A549 (cell line): Measurements from ENCODE around the gene FBXL7. TPM values are rescaled to one million over a fixed set of nuclear protein-coding genes. Genes with fewer than 3 reads are reported as not detected.

Source experiments
- ATAC-seq, 2 experiments: fragments of 200-7000 bp in 1 of 2; fragments of >200 bp in 1 of 2; cut with Nextera tagmentation in 1 of 2; cut with Tn5 transposase in 1 of 2; 3 replicates each; pipeline versions ENCODE4 v1.8.0 to v1.9.1; 2018 to 2020; ENCODE audit warnings: mild to moderate bottlenecking in 1 of 2, moderate library complexity in 1 of 2
- CTCF ChIA-PET: fragments of 300-600 bp; sonication (Branson Sonifier 250); formaldehyde crosslinking; extraction: SDS; loops from one replicate; lab custom pipeline; 2021; ENCODE audit warnings: antibody characterized with exemption, inconsistent platforms; lab: Yijun Ruan, JAX
- POLR2A ChIA-PET: fragments of 350-600 bp; formaldehyde crosslinking; extraction: SDS; loops from one replicate; lab custom pipeline; 2021; ENCODE audit warnings: antibody characterized with exemption, inconsistent platforms; lab: Yijun Ruan, JAX
- DNase-seq, 2 experiments: peaks; one replicate each; pipeline versions ENCODE4 v3.0.0 to v3.0.0-alpha.2; 2011 to 2016; ENCODE audit warnings: low read depth in 1 of 2, low spot score in 1 of 2
- FAIRE-seq: peaks from 2 replicates; lab custom pipeline; 2011; peaks lifted over from hg19 to GRCh38; lab: Jason Lieb, UNC
- H3K27ac ChIP-seq, 2 experiments: fragments of >200 bp; sonication (Bioruptor Twin); formaldehyde crosslinking; 3 replicates each; pipeline ENCODE4 v1.5.1; 2016 to 2017
- H3K4me1 ChIP-seq: fragments of >200 bp; sonication (Bioruptor Twin); formaldehyde crosslinking; 3 replicates; pipeline ENCODE4 v1.6.1; 2016
- H3K4me2 ChIP-seq: fragments of >200 bp; sonication (Bioruptor Twin); formaldehyde crosslinking; 3 replicates; pipeline ENCODE4 v1.6.1; 2016
- H3K4me3 ChIP-seq: fragments of >200 bp; sonication (Bioruptor Twin); formaldehyde crosslinking; 3 replicates; pipeline ENCODE4 v1.5.1; 2016
- H3K9me3 ChIP-seq: fragments of >200 bp; sonication (Bioruptor Twin); formaldehyde crosslinking; 3 replicates; pipeline ENCODE4 v1.6.1; 2016
- BCL3 ChIP-seq: fragments of >200 bp; sonication (Bioruptor Twin); formaldehyde crosslinking; IDR thresholded peaks from 3 replicates; pipeline ENCODE4 v1.6.1; 2016
- BHLHE40 ChIP-seq: IDR thresholded peaks from 2 replicates; pipeline ENCODE4 v1.6.1; 2012; ENCODE audit warnings: low read depth, low read length, inconsistent platforms
- CBX8 ChIP-seq: fragments of 200-600 bp; sonication (generic); IDR thresholded peaks from 2 replicates; pipeline ENCODE4 v1.6.1; 2016
- E2F6 ChIP-seq: IDR thresholded peaks from 2 replicates; pipeline ENCODE4 v1.6.1; 2012; ENCODE audit warnings: low read depth, borderline replicate concordance
- EHF ChIP-seq: fragments of 250-450 bp; sonication (Bioruptor Pico); IDR thresholded peaks from 2 replicates; pipeline ENCODE4 v1.5.0; 2020; ENCODE audit warnings: mild to moderate bottlenecking
- EP300 ChIP-seq, 2 experiments: fragments of >200 bp; sonication (Bioruptor Twin); formaldehyde crosslinking; IDR thresholded peaks; 2 replicates in 1 of 2; 3 replicates in 1 of 2; pipeline ENCODE4 v1.6.1; 2016 to 2017
- ESRRA ChIP-seq: fragments of 150-350 bp; IDR thresholded peaks from 2 replicates; pipeline ENCODE4 v1.6.1; 2014; ENCODE audit warnings: mild to moderate bottlenecking, low read length, borderline replicate concordance
- FOSB ChIP-seq: fragments of 250-450 bp; sonication (Bioruptor Pico); IDR thresholded peaks from 2 replicates; pipeline ENCODE4 v1.5.0; 2020; ENCODE audit warnings: mild to moderate bottlenecking, moderate library complexity
- FOXS1 ChIP-seq: fragments of 250-450 bp; sonication (Bioruptor Pico); IDR thresholded peaks from 2 replicates; pipeline ENCODE4 v1.5.0; 2020; ENCODE audit warnings: mild to moderate bottlenecking, moderate library complexity
- HES2 ChIP-seq: fragments of >200 bp; sonication (Bioruptor Twin); formaldehyde crosslinking; IDR thresholded peaks from 2 replicates; pipeline ENCODE4 v1.6.1; 2016
- HEYL ChIP-seq: fragments of 250-450 bp; sonication (Bioruptor Pico); IDR thresholded peaks from 2 replicates; pipeline ENCODE4 v1.8.0; 2021; ENCODE audit warnings: mild to moderate bottlenecking, moderate library complexity
- HOXA7 ChIP-seq: fragments of 250-450 bp; sonication (Bioruptor Pico); IDR thresholded peaks from 2 replicates; pipeline ENCODE4 v1.5.0; 2020; ENCODE audit warnings: mild to moderate bottlenecking, moderate library complexity
- JUN ChIP-seq, 2 experiments: fragments of >200 bp; sonication (Bioruptor Twin); formaldehyde crosslinking; IDR thresholded peaks; 2 replicates in 1 of 2; 3 replicates in 1 of 2; pipeline ENCODE4 v1.6.1; 2016 to 2017
- KDM1A ChIP-seq: fragments of 200-600 bp; sonication (generic); IDR thresholded peaks from 2 replicates; pipeline ENCODE4 v1.6.1; 2016; ENCODE audit warnings: low read depth, mild to moderate bottlenecking
- PHF8 ChIP-seq: fragments of 200-600 bp; sonication (generic); IDR thresholded peaks from 2 replicates; pipeline ENCODE4 v1.6.1; 2016; ENCODE audit warnings: low read depth, mild to moderate bottlenecking, antibody characterized with exemption, moderate library complexity, borderline replicate concordance
- RCOR1 ChIP-seq: fragments of 150-350 bp; IDR thresholded peaks from 2 replicates; pipeline ENCODE4 v1.6.1; 2014; ENCODE audit warnings: antibody characterized with exemption, low read length, low read depth
- TP53 ChIP-seq: fragments of 250-450 bp; sonication (Bioruptor Pico); IDR thresholded peaks from 2 replicates; pipeline ENCODE4 v1.5.0; 2021; ENCODE audit warnings: mild to moderate bottlenecking, moderate library complexity
- ZNF302 ChIP-seq: fragments of 250-450 bp; sonication (Bioruptor Pico); IDR thresholded peaks from 2 replicates; pipeline ENCODE4 v1.9.0; 2021; ENCODE audit warnings: inconsistent platforms, mild to moderate bottlenecking, moderate library complexity
- ZSCAN20 ChIP-seq: fragments of 250-450 bp; sonication (Bioruptor Pico); IDR thresholded peaks from 2 replicates; pipeline ENCODE4 v1.8.0; 2022; ENCODE audit warnings: mild to moderate bottlenecking, moderate library complexity
- WGBS: methylation state at CpG from one replicate; pipeline ENCODE4 v1.1.6; 2017; ENCODE audit errors: missing lambda C conversion rate; 5-methylcytosine and 5-hydroxymethylcytosine counted together
- polyA plus RNA-seq, 4 experiments: library from polyadenylated mRNA; depleted of rRNA in 3 of 4; stranded (reverse); fragments of >200 nt; fragmentation: RNase III in 1 of 4; extraction: RNeasy Plus Mini Kit Qiagen cat#74134 plus additional on column Dnase treatment in 1 of 4; gene quantifications; 2 replicates in 3 of 4; 3 replicates in 1 of 4; pipeline ENCODE4 v1.2.3, GENCODE V29; 2011 to 2017

Gene FBXL7
- polyA plus RNA-seq, 2 of the 4 experiments (the other 2 are of a cell fraction), result 0.90 to 1.7 TPM

- Histone ChIP-seq H3K4me1 (no peaks in the 10 kb centered on the region), H3K4me3 (no peak overlapping the region), H3K9me3 (0 out of 3 replicates have a peak, but pooled peaks cover 3% of the 10 kb centered on the region), H3K27ac (no peak overlapping the region), H3K4me2 (no peak overlapping the region)
- FAIRE-seq, result no peak
- 30% methylated on average over 2 of the region's 2 CpGs for WGBS
- POLR2A ChIA-PET, result no interaction called here
- TF ChIP-seq E2F6 (no peak), JUN (IDR thresholded peaks at IDR 0.05) (no peak), HOXA7 (no peak), ESRRA (no peak), KDM1A (no peak), BCL3 (no peak), HES2 (no peak)
- no peak for ATAC-seq
- no peak for DNase-seq
- CTCF ChIA-PET, result no interaction called here
Observed at GRCh38 chr5:15558240-15558639, 58.3 kb downstream of the FBXL7 start.

GRCh38 chr5:15558681-15559080 is 58.7 kb downstream of the FBXL7 start:
- 53% methylated on average over 4 of the region's 4 CpGs for WGBS
- H3K9me3 ChIP-seq, result 0 out of 3 replicates have a peak, but pooled peaks cover 3% of the 10 kb centered on the region
- DNase-seq (no peak), FAIRE-seq (no peak), ATAC-seq (no peak)
- no peak overlapping the region for H3K27ac ChIP-seq
- no peak overlapping the region for H3K4me2 ChIP-seq
- TF ChIP-seq EHF (CRISPR knock-in tag) (no peak), JUN (IDR thresholded peaks at IDR 0.05) (no peak), FOSB (CRISPR knock-in tag) (no peak), CBX8 (no peak), TP53 (CRISPR knock-in tag) (no peak), FOXS1 (CRISPR knock-in tag) (no peak), ZNF302 (no peak), RCOR1 (no peak), HES2 (no peak), HEYL (CRISPR knock-in tag) (no peak), PHF8 (no peak), ESRRA (no peak), BHLHE40 (no peak), EP300 (IDR thresholded peaks at IDR 0.05) (no peak), ZSCAN20 (CRISPR knock-in tag) (no peak)
- no peaks in the 10 kb centered on the region for H3K4me1 ChIP-seq
- ChIA-PET CTCF (no interaction called here), POLR2A (no interaction called here)
- H3K4me3 ChIP-seq, result no peak overlapping the region

GRCh38 chr5:15560421-15560820 is 60.4 kb downstream of the FBXL7 start:
- Histone ChIP-seq H3K27ac (no peak overlapping the region), H3K4me1 (no peaks in the 10 kb centered on the region), H3K9me3 (0 out of 3 replicates have a peak, but pooled peaks cover 3% of the 10 kb centered on the region), H3K4me2 (no peak overlapping the region), H3K4me3 (no peak overlapping the region)
- ChIA-PET CTCF (no interaction called here), POLR2A (no interaction called here)
- TF ChIP-seq BCL3, result no peak
- ATAC-seq (no peak), FAIRE-seq (no peak), DNase-seq (no peak)
- WGBS, result 26% methylated on average over 3 of the region's 3 CpGs
